Measurements from ENCODE around the gene GRIK4.

The GRIK4 gene

GRCh38 chr11:120977266-120978137 is 466.0 kb downstream of the GRIK4 start:
- no peaks in the 10 kb centered on the region for H3K27me3 ChIP-seq (ENCODE audit: insufficient read depth, low read length, poor library complexity, severe bottlenecking)

DNA sequence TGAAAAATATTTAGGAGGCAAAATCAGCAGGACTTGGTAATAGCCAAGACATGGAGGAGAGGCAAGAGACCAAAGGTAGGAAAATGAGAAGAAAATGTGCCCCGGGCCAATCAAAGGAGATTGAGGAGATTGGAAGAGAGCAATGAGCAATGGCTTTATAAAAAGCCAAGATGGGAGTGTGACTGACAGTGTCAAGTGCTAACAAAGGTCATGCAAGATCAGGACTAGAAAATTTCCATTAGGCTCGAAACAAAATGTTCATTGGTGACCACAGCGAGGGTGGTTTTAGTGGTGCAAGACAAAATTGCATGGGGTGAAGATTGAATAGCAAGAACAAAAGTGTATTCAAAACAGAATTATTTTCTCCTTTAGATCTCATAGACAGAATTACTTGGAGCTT is 467.2 kb downstream of the GRIK4 start:
- Histone ChIP-seq H3K9me2 (replicated peaks; ENCODE audit: low read depth, low read length) (no peaks in the 10 kb centered on the region), H3K9me3 (ENCODE audit: insufficient read depth, low read depth, low read length) (no peaks in the 10 kb centered on the region), H2AFZ (ENCODE audit: low read length) (no peak overlapping the region), H3K36me3 (ENCODE audit: insufficient read depth, low read length) (no peaks in the 10 kb centered on the region), H4K20me1 (ENCODE audit: insufficient read depth, low read length, poor library complexity, severe bottlenecking) (no peaks in the 10 kb centered on the region), H3K27me3 (ENCODE audit: insufficient read depth, low read length, poor library complexity, severe bottlenecking) (peaks cover 2% of the 10 kb centered on the region), H3K4me1 (ENCODE audit: insufficient read depth, low read length, poor library complexity, severe bottlenecking) (no peaks in the 10 kb centered on the region), H3K4me3 (ENCODE audit: low read length, poor library complexity, severe bottlenecking) (no peak overlapping the region), H3K79me2 (ENCODE audit: insufficient read depth, low read length) (no peaks in the 10 kb centered on the region), H3K9ac (ENCODE audit: low read depth, low read length, poor library complexity, severe bottlenecking) (no peak overlapping the region), H3K4me2 (ENCODE audit: low read depth, low read length, poor library complexity, severe bottlenecking) (no peak overlapping the region), H3F3A (ENCODE audit: low read depth) (no peaks in the 10 kb centered on the region)
- TF ChIP-seq, protein P1, sequence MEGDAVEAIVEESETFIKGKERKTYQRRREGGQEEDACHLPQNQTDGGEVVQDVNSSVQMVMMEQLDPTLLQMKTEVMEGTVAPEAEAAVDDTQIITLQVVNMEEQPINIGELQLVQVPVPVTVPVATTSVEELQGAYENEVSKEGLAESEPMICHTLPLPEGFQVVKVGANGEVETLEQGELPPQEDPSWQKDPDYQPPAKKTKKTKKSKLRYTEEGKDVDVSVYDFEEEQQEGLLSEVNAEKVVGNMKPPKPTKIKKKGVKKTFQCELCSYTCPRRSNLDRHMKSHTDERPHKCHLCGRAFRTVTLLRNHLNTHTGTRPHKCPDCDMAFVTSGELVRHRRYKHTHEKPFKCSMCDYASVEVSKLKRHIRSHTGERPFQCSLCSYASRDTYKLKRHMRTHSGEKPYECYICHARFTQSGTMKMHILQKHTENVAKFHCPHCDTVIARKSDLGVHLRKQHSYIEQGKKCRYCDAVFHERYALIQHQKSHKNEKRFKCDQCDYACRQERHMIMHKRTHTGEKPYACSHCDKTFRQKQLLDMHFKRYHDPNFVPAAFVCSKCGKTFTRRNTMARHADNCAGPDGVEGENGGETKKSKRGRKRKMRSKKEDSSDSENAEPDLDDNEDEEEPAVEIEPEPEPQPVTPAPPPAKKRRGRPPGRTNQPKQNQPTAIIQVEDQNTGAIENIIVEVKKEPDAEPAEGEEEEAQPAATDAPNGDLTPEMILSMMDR (conservative IDR thresholded peaks at IDR 0.05; ENCODE audit: low read length): no peak
- TF ChIP-seq EZH2phosphoT487 (IDR thresholded peaks at IDR 0.05; ENCODE audit: borderline replicate concordance): no peak

More at GRCh38 chr11:120977266-120978137, 466.0 kb downstream of the GRIK4 start:
- Histone ChIP-seq H3K36me3 (ENCODE audit: insufficient read depth, low read length) (no peaks in the 10 kb centered on the region), H3K4me3 (ENCODE audit: low read length, poor library complexity, severe bottlenecking) (no peak overlapping the region), H3K9me3 (ENCODE audit: insufficient read depth, low read depth, low read length) (no peaks in the 10 kb centered on the region), H3K9ac (ENCODE audit: low read depth, low read length, poor library complexity, severe bottlenecking) (no peak overlapping the region), H3K9me2 (replicated peaks; ENCODE audit: low read depth, low read length) (no peaks in the 10 kb centered on the region), H3K79me2 (ENCODE audit: insufficient read depth, low read length) (no peaks in the 10 kb centered on the region), H3K4me1 (ENCODE audit: insufficient read depth, low read length, poor library complexity, severe bottlenecking) (no peaks in the 10 kb centered on the region), H2AFZ (ENCODE audit: low read length) (no peak overlapping the region), H3K4me2 (ENCODE audit: low read depth, low read length, poor library complexity, severe bottlenecking) (no peak overlapping the region), H3F3A (ENCODE audit: low read depth) (no peaks in the 10 kb centered on the region), H4K20me1 (ENCODE audit: insufficient read depth, low read length, poor library complexity, severe bottlenecking) (no peaks in the 10 kb centered on the region)
- TF ChIP-seq, protein P1 (conservative IDR thresholded peaks at IDR 0.05; ENCODE audit: low read length): no peak
- no peak for TF ChIP-seq EZH2phosphoT487 (IDR thresholded peaks at IDR 0.05; ENCODE audit: borderline replicate concordance)

DNA sequence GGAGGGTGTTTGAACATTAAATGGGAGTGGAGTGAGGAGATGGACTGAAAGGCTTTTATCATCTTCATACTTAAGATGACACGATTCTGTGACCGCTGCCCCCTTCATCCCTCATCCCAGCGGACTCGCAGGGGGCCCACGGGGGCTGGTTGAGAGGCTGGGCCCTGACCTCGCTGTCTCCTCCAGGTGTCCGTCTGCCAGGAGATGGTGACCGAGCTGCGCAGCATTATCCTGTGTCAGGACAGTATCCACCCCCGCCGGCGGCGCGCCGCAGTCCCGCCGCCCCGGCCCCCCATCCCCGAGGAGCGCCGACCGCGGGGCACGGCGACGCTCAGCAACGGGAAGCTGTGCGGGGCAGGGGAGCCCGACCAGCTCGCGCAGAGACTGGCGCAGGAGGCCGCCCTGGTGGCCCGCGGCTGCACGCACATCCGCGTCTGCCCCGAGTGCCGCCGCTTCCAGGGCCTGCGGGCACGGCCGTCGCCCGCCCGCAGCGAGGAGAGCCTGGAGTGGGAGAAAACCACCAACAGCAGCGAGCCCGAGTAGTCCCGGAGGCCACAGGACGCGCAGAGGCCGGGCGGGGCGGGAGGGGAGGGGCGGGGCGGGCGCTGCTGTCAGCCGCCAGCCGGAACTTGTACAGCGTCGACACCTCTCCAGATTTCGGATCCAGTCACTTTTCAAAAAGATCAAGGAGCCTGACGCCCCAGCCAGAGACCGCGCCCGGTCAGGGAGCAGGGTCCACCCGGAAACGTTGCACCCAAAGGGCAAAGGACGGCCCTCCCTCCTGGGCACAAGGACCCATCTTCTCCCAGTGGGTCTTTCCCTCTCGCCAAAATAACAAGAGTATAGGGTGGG is 474.4 kb downstream of the GRIK4 start:
- H3K36me3 ChIP-seq (ENCODE audit: insufficient read depth, low read length): no peaks in the 10 kb centered on the region
- no peaks in the 10 kb centered on the region for H3K9me3 ChIP-seq (ENCODE audit: insufficient read depth, low read depth, low read length)
- TF ChIP-seq, protein P1 (conservative IDR thresholded peaks at IDR 0.05; ENCODE audit: low read length): peak; percentile 39; the same call in 1 of the 2 replicates
- TF ChIP-seq EZH2phosphoT487 (IDR thresholded peaks at IDR 0.05; ENCODE audit: borderline replicate concordance): no peak
- peak overlapping the region; percentile 67 for H3K4me2 ChIP-seq (ENCODE audit: low read depth, low read length, poor library complexity, severe bottlenecking)
- H3K4me1 ChIP-seq (ENCODE audit: insufficient read depth, low read length, poor library complexity, severe bottlenecking): peaks cover 6% of the 10 kb centered on the region
- no peaks in the 10 kb centered on the region for H4K20me1 ChIP-seq (ENCODE audit: insufficient read depth, low read length, poor library complexity, severe bottlenecking)
- peak overlapping the region; percentile 68 for H3K4me3 ChIP-seq (ENCODE audit: low read length, poor library complexity, severe bottlenecking)
- H3K27me3 ChIP-seq (ENCODE audit: insufficient read depth, low read length, poor library complexity, severe bottlenecking): peaks cover 18% of the 10 kb centered on the region
- peak overlapping the region; percentile 85 for H2AFZ ChIP-seq (ENCODE audit: low read length)
- H3K9me2 ChIP-seq (replicated peaks; ENCODE audit: low read depth, low read length): no peaks in the 10 kb centered on the region
- no peaks in the 10 kb centered on the region for H3K79me2 ChIP-seq (ENCODE audit: insufficient read depth, low read length)
- no peak overlapping the region for H3K9ac ChIP-seq (ENCODE audit: low read depth, low read length, poor library complexity, severe bottlenecking)
- H3F3A ChIP-seq (ENCODE audit: low read depth): no peaks in the 10 kb centered on the region
